Left colon (tissue), 2 donors: ENCODE data around the gene OSCAR. TPM values are rescaled to one million over a fixed set of nuclear protein-coding genes. Genes with fewer than 3 reads are reported as not detected.
"Not testable (repeated sequence)": the region's sequence is repeated elsewhere in the genome, so short reads cannot be mapped to it uniquely, and the experiment has no call there.

Experiments used
- ATAC-seq: fragments of 200-7000 bp; cut with Tn5 transposase; one replicate; pipeline ENCODE4 v1.9.1; 2020; ENCODE audit warnings: mild to moderate bottlenecking, moderate library complexity
- DNase-seq, 2 donors: peaks; one replicate each; pipeline ENCODE4 v3.0.0-alpha.2; 2020
- intact Hi-C, 2 donors: fragments of 100-400 bp; cut with DNase I in 1 of 2; cut with micrococcal nuclease in 1 of 2; formaldehyde crosslinking; loops; one replicate each; pipeline versions ENCODE4 v1.11.2 to v1.14.0; 2022; cut with DNase I, micrococcal nuclease
- total RNA-seq, 2 donors: library from RNA; stranded (reverse); fragmentation: NEBNext Ultra II Directional; extraction: Animal tissue kit (Norgen Biotek cat#: 25700); gene quantifications; one replicate each; pipeline ENCODE4 v1.2.1, GENCODE V29; 2021
- donor health status: DM: no; HTN: no; CAD: no.
- donor health status: DM: yes; HTN: yes; CAD: no.

The OSCAR gene
- total RNA-seq, 2 donors from 2014 or later = 0.67 to 0.98 TPM

GRCh38 chr19:54128441-54128725 lies 27.8 kb upstream of the OSCAR start:
- ATAC-seq (no peak), DNase-seq (no peak)
- intact Hi-C loops = no loop called here

DNA sequence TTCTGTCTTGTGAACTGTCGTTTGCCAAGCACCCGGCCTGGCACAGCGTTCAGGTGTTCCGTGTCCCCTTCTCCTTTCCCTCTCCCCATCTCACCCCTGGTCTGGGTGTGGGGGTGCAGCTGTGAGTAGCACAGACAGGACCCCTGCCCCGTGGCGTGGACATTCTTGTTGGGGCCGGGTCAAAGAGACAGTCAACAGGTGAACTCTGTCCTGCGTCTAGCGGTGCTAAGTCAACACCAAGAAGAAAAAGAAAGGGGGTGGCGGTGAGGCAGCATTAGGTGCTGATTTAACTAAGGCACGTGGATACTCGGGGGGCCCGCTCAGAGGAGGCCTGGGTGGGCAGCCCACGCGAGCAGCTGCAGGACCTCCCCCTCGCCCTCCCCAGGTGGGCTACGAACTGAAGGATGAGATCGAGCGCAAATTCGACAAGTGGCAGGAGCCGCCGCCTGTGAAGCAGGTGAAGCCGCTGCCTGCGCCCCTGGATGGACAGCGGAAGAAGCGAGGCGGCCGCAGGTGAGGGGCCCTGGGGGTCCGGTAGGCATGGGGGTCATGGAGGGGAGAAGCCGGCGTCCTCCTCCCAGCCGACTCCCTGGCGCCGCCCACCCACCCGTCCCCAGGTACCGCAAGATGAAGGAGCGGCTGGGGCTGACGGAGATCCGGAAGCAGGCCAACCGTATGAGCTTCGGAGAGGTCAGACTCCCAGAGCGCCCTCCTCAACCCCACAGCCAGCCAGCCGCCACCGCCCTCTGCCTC lies 27.3 kb upstream of the OSCAR start:
- DNase-seq (no peak), ATAC-seq (no peak)
- intact Hi-C loops = no loop called here

DNA sequence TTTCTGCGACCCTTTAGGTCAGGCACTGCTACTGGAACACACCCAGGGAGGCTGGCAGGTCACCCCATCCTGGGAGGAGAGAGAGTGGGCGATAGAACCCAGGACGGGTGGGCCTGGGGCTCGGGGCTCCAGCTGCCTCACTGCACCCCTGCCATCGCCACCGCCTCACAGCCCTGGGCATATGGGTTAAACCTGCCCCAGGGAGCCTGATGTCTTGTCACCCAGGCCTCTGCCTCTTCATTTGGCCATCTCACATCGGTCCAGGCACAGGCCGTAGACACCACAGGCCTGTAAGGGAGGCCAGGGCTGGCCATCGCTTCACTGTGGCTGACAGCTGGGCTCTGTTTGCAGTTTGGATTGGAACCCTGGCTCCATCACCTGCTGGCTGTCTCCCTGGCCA lies 25.1 kb upstream of the OSCAR start:
- intact Hi-C loops = no loop called here
- ATAC-seq = no peak
- DNase-seq = no peak

GRCh38 chr19:54124393-54124792 lies 23.8 kb upstream of the OSCAR start:
- intact Hi-C loops = no loop called here
- DNase-seq = no peak
- ATAC-seq = no peak

DNA sequence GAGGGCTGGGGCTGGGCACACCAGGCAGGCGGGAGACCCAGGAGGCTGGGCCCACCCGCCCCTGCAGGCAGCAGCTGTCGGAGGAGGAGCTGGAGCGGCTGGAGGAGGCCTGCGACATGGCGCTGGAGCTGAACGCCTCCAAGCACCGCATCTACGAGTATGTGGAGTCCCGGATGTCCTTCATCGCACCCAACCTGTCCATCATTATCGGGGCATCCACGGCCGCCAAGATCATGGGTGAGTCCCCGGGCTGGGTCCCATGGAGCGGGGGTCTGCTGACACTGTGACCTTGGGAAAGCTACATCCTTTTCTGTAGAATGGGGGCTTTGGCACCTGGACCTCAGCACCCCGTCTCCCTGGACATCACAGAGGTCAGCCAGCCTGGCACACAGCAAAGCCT lies 23.1 kb upstream of the OSCAR start:
- no peak for ATAC-seq
- intact Hi-C loops = no loop called here
- no peak for DNase-seq

- ATAC-seq (peak; percentile 88), DNase-seq (peak in 1 of 2 donors; percentile 42)
- intact Hi-C loops = no loop called here
These were observed 20.7 kb upstream of the OSCAR start for GRCh38 chr19:54121259-54121658.

DNA sequence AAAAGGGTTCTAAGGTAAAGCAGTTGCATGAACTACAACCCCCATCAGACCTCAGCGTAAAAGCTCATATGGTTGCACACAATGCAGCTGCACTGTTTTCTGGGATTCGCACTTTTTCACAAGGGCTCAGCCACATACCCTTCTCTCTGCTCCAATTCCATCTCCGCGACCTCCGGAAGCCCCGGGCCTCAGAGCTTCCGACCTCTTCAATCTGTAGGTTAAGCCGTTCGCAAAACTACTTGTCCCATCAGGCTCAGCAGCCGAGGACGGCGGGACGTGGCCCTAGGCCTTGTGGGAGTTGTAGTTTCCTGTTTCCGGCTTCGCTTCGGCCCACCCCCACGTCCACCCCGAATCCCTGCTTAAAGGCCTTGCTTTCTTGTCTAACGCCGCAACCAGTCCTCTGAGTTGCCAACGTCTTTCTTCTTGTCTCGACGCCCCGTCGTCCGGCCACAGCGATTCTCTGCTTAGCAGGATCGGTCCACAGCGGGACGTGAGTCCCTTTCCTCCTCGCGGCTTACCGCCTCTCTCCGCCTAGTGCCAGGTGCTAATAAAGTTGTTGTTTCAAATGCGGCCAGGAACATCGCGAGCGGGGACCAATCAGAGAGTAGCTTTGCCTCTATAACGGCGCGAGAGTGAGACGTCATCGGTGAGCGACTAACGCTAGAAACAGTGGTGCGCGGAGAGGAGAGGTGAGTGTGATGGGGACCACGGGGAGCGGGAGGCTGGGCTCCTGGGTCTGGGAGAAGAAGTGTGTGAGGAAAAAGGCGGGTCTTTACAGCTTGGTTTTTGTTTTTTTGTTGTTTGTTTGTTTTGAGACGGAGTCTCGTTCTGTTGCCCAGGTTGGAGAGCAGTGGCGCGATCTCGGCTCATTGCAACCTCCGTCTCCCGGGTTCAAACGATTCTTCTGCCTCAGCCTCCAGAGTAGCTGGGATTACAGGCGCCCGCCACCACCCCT lies 14.8 kb upstream of the OSCAR start, which contains the start of the genes PRPF31 and TFPT:
PRPF31 (plus strand) TSS at position 646 of the 955 bp plus-strand sequence. CDS start 2,525 bp downstream, outside the sequence.
TFPT (minus strand) TSS at position 549 of the 955 bp plus-strand sequence; CDS start at position 161, 388 bp downstream.
- ATAC-seq (peak; percentile 91), DNase-seq (peak; percentile 95 to 99)
- intact Hi-C loops = no loop called here

- intact Hi-C loops = no loop called here
- ATAC-seq (peak; percentile 39), DNase-seq (peak; percentile 52 to 63)
These were observed 13.9 kb upstream of the OSCAR start for GRCh38 chr19:54114340-54115108.

- DNase-seq (no peak), ATAC-seq (peak; percentile 19)
- intact Hi-C loops = no loop called here
These were observed 9.0 kb upstream of the OSCAR start for GRCh38 chr19:54109651-54110050.

GRCh38 chr19:54108496-54108895 lies 7.9 kb upstream of the OSCAR start:
- intact Hi-C loops = no loop called here
- DNase-seq = no peak
- ATAC-seq = no peak

GRCh38 chr19:54107876-54108490 lies 7.4 kb upstream of the OSCAR start:
- no peak for ATAC-seq
- intact Hi-C loops = no loop called here
- DNase-seq = no peak

DNA sequence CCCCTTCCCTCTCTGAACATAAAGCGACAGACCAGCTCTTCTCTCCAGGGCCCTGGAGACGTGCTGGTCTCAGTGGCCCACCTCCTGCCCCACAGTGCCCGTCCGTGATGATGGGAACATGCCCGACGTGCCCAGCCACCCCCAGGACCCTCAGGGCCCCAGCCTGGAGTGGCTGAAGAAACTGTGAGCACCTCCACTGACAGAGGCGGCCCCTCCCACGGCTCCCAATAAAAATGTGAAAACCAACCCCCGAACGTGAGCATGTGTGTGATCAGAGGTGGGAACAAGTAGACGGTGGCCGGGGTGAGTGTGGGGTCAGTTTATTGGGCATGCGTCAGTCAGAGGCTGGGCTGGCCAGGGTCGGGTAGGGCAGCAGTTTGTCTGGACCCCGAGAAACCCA lies 6.1 kb upstream of the OSCAR start:
- DNase-seq (no peak), ATAC-seq (no peak)
- intact Hi-C loops = no loop called here

GRCh38 chr19:54105796-54106195 lies 5.2 kb upstream of the OSCAR start:
- DNase-seq (no peak), ATAC-seq (no peak)
- intact Hi-C loops = no loop called here

- intact Hi-C loops = no loop called here
- ATAC-seq = no peak
- DNase-seq = no peak
These were observed 4.6 kb upstream of the OSCAR start for GRCh38 chr19:54104998-54105715.

- DNase-seq = peak; percentile 98
- intact Hi-C loops = no loop called here
- ATAC-seq = peak; percentile 99
These were observed 2.0 kb upstream of the OSCAR start, which contains the start of gene NDUFA3 for GRCh38 chr19:54102421-54103169. TSS of gene NDUFA3 (plus strand) at chr19:54102855. CDS start at chr19:54102879, 24 bp downstream.

DNA sequence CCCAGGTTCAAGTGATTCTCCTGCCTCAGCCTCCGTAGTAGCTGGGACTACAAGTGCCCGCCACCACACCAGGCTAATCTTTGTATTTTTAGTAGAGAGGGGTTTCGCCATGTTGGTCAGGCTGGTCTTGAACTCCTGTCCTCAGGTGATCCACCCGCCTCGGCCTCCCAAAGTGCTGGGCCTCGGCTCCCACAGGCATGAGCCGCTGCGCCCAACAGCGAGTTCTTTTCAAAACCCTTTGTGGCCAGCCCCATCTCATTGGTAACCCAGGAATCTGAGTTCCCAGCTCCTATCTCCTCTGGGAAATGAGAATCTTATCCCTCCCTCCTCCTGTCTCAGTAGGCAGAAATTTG lies 724 bp downstream of the OSCAR start:
- intact Hi-C loops, ATAC-seq, DNase-seq: not testable (repeated sequence)

- ATAC-seq = no peak
These were observed 1.3 kb downstream of the OSCAR start for GRCh38 chr19:54099190-54099902.

More at GRCh38 chr19:54099190-54099902, 1.3 kb downstream of the OSCAR start:
- DNase-seq = no peak
- intact Hi-C loops = no loop called here
